ENCODE results near the gene KY.
"Not testable (repeated sequence)": the region's sequence is repeated elsewhere in the genome, so short reads cannot be mapped to it uniquely, and the experiment has no call there.

The KY gene

DNA sequence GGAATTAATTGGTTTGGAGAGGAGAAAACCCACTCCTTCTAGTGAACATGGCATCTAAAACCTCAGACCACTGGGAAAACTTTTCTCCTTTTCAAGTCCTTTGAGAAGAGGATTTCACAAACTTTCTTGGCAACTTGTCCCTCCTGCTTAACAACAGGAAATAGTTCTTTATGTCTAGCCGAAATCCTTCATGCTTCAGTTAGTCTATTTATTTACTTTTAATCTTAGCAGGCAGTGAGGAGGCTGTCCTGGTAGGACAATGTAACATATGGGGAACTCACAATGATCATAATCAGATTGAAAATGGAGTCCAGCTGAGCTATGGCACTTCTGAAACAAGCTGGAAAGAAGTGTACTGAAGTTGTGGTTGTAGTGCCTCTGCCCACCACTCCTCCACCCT is 50.6 kb downstream of the KY start:
- DNase-seq: no peak

DNA sequence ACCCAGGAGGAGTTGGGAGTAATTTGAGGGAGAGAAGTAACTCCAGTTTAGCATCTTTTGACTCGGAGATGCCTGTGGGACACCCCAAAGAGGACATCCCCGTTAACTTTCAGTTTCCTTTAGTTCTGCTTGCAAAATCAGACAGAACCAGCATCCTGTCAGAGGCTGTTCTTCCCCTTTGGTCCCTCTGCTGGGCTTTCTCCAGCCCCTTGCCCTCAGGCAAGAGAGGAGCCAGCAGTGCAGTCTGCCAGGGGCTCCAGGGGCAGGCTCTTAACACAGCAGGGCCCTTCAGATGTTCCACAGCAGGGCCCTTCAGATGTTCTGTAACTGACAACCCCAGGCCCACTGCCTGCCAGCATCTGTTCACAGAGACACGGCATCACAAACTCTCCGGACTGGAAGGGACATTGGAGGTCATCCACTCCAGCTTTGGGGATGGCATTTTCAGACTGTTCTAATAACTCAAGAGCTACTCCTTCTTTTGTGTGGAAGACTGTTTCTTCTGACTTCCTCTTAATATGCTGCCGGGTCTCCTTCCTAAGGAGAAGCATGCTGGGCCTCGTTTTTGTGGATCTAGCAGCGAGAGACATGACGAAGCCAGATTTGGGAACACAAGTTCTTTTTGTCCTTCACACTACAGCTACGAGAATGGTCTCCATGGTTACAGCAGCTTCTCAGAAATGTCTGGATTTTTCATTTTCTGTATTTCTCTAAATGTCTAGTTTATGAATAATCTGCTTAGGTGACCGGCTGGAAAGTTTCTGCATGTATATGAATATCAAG is 51.9 kb downstream of the KY start:
- no peak for DNase-seq

DNA sequence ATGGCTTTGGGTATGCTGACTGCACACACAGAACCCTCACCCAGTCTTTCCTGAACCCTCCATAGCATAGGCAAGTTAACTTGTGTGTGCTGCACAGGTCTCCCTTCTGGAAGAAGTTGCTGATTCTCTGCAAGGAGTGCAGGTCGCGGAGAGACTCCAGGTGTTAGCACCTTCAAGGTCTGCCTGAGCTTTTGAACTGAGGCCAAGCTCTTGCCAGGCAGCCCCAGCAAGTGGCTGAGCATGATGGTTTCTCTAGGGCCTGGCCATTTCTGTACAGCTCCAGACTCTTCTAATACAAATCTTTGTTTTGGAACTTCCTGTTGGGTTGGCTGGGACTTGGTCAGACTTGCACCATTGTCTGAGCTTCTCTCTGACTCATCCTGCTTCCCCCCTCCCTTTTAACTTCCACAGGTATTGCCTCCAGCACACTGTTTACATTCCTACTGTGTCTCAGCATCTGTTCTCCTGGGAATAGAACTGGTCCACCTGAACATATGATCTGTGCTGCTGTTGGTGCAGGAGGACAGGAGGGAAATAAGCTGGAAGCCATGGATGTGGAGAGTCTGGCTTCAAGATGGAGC is 53.3 kb downstream of the KY start:
- DNase-seq: no peak

- DNase-seq: not testable (repeated sequence)
Measured at GRCh38 chr3:134594986-134595385, 55.8 kb downstream of the KY start.

GRCh38 chr3:134594331-134594741 is 56.5 kb downstream of the KY start:
- DNase-seq: no peak

DNA sequence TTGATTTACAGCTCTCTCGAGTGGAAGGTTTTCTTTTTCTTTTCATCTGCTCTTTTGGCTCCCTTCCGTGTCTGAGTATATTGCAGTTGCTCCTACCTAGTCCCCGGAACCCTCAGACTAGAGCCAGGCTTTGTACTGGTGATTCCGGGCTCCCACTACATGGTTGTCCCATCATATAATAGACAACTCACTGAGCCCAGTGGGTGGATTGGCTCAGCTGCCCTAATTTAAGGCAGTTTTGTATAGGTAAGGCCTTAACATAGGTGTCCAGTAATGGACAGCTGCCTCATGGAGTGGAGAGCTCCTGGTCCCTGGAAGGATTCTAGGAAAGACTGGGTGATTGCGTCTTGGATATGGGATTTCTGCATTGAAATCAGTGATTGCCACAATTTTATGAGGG is 58.0 kb downstream of the KY start:
- no peak for DNase-seq

- DNase-seq: no peak
Measured at GRCh38 chr3:134590766-134591165, 60.1 kb downstream of the KY start.

DNA sequence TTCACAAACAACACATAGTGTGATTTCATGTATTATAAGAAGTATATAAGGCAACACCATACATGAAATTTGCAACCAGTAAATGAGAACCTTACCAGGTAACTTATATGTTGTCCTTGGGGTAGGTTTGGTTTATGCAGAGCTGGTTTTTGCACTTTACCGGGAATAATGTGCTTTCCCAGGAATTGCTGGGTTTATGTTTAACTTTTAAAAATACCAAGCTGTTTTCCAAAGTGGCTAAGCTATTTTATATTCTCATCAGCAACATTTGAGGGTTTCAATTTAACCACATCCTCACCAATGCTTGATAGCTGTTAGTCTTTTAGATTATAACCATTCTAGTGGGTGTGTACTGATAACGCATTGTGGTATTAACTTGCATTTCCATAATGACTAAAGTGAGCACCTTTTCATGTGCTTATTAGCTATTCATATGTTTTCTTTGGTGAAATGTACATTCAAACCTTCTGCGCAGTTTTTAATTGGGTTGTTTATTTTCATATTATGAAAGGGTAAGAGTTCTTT is 71.6 kb downstream of the KY start:
- DNase-seq: no peak

DNA sequence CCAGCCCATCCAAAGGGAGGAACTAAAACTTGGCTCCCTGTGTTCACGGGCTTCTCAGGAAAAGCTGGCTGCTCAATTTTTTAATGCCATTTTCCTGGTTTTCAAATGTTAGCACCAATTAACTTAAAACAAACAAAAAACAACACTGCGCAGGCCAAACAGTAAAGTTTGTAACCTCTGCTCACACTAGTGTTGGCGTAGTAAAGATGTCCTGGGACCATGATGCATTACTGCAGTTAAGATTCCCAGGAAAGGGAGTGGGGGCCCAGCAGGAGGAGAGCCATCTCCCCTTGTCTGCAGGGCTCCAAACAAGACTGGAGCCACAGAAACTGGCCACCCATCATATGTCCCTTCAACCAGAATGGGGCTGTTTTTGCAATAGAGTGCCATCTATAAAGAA is 74.0 kb downstream of the KY start:
- DNase-seq: no peak

- no peak for DNase-seq
Measured at GRCh38 chr3:134576426-134576825, 74.4 kb downstream of the KY start.

- DNase-seq: not testable (repeated sequence)
Measured at GRCh38 chr3:134569899-134570298, 80.9 kb downstream of the KY start.

DNA sequence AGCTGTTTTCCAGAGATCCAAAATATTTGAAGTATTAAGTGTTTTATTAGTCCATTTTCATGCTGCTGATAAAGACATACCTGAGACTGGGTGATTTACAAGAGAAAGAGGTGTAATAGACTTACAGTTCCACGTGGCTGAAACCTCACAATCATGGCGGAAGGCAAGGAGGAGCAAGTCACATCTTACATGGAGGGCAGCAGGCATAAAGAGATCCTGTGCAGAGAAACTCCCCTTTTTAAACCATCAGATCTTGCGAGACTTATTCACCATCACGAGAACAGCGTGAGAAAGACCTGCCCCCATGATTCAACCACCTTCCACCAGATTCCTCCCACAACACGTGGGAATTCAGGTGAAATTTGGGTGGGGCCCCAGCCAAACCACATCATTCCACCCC is 82.0 kb downstream of the KY start:
- DNase-seq: no peak

GRCh38 chr3:134567605-134568004 is 83.2 kb downstream of the KY start:
- no peak for DNase-seq

DNA sequence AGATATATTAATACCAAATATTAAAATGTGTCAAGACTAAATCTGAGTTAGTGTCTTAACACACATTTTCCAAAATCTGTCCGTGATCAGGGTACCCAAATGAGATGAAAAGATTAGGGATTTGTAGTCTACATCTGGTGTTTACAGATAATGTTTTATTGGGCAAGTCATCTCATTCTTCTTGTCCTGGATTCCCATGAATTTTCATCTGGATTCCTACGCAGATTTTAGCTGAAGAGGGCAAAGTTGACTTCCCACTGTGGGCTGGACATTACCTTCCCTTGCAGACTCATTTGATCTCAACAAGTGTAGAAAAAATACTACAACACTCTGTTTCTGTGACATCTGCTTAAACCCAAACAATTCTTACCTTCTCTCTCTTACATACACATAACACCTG is 85.8 kb downstream of the KY start:
- no peak for DNase-seq

GRCh38 chr3:134563601-134564000 is 87.2 kb downstream of the KY start:
- DNase-seq: no peak

- DNase-seq: no peak
Measured at GRCh38 chr3:134562055-134562454, 88.8 kb downstream of the KY start.

DNA sequence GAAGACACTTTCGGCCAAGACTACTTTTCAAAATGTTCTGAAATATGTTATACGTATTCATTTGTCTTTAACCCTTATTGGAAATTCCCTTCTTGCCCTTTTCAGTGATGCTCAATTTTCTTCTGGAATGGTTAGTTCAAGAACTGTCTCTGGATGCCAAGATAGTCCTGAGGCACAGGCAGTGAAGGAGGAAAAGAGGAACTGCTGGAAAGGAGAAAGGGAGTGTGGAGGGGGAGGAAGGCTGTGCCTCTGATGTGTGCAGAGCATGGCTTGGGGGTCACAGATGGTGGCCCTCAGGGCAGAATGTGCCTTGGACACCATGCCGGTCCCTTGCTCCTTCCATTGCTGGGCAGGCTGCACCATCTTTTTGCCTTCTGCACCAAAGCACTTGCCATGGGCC is 91.2 kb downstream of the KY start:
- DNase-seq: no peak
